DOHH2 (cell line): ENCODE data around the gene C3orf33.

Experiments used
- CTCF ChIP-seq: fragments of 200-600 bp; sonication (generic); IDR thresholded peaks from one replicate; pipeline ENCODE4 v1.5.1; 2014; ENCODE audit warnings: antibody characterized with exemption, mild to moderate bottlenecking, low read depth, low read length; ENCODE audit not compliant: poor library complexity, severe bottlenecking
- EZH2phosphoT487 ChIP-seq: fragments of 200-600 bp; sonication (generic); IDR thresholded peaks from 2 replicates; pipeline ENCODE4 v1.6.1; 2017; ENCODE audit warnings: borderline replicate concordance, mild to moderate bottlenecking, antibody characterized with exemption, low read length, moderate library complexity, mixed read lengths

GRCh38 chr3:155815030-155815545 is 9.0 kb upstream of the C3orf33 start:
- TF ChIP-seq EZH2phosphoT487 (no peak), CTCF (no peak)
